Type B pancreatic cell (in vitro differentiated cells): Measurements from ENCODE around the gene ALDH16A1. TPM values are rescaled to one million over a fixed set of nuclear protein-coding genes. Genes with fewer than 3 reads are reported as not detected.

Experiments
- DNase-seq: peaks from one replicate; pipeline ENCODE4 v3.0.0; 2021; ENCODE audit warnings: mixed read lengths; ENCODE audit not compliant: unreplicated experiment; ENCODE audit errors: extremely low spot score
- H3K27ac Mint-ChIP-seq: 2 replicates; pipeline ENCODE4 v1.8.0; 2021; ENCODE audit warnings: mild to moderate bottlenecking, mixed read lengths
- H3K27me3 Mint-ChIP-seq: 2 replicates; pipeline ENCODE4 v1.8.0; 2021; ENCODE audit warnings: mixed read lengths
- H3K36me3 Mint-ChIP-seq: 2 replicates; pipeline ENCODE4 v1.8.0; 2021; ENCODE audit warnings: mixed read lengths
- H3K4me1 Mint-ChIP-seq: one replicate; pipeline ENCODE4 v1.8.0; 2021; ENCODE audit warnings: mixed read lengths; ENCODE audit not compliant: unreplicated experiment
- H3K4me3 Mint-ChIP-seq: 2 replicates; pipeline ENCODE4 v1.8.0; 2021; ENCODE audit warnings: mild to moderate bottlenecking, mixed read lengths
- H3K9me3 Mint-ChIP-seq: 2 replicates; pipeline ENCODE4 v1.8.0; 2021; ENCODE audit warnings: mixed read lengths
- CTCF ChIP-seq: fragments of 200-600 bp; sonication (generic); conservative IDR thresholded peaks from 2 replicates; pipeline ENCODE4 v1.5.0; 2021; ENCODE audit warnings: antibody characterized with exemption, mild to moderate bottlenecking
- total RNA-seq: library from RNA; stranded (reverse); gene quantifications from 2 replicates; pipeline ENCODE4 v1.2.1, GENCODE V29; 2021; ENCODE audit warnings: low replicate concordance

The ALDH16A1 gene
- total RNA-seq, 1 donor from 2014 or later, result 33.7 TPM

DNA sequence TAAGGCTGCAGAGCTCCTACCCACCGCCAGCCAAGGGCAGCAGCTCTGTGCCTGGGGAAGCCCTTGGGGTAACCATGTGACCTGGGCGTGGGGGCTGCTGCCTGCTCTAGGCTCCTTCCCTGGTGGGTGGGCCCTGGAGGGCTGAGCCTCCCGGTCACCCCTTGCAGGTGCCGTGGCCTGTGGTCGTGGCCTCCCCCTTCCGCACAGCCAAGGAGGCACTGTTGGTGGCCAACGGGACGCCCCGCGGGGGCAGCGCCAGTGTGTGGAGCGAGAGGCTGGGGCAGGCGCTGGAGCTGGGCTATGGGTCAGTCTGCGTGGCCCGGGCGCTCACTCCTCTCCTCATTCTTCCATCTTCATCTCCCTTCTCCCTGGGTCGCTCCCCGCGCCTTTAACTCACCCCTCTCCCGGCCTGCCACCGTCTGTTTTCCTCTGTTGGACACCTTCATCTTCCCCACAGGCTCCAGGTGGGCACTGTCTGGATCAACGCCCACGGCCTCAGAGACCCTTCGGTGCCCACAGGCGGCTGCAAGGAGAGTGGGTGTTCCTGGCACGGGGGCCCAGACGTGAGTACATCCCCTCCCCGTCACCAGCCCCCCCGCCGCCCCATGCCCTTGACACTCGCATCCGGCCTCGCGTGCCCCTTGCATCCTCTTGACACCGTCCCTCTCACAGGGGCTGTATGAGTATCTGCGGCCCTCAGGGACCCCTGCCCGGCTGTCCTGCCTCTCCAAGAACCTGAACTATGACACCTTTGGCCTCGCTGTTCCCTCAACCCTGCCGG is 11.1 kb downstream of the ALDH16A1 start:
- H3K9me3 Mint-ChIP-seq, result no peaks in the 10 kb centered on the region
- H3K27me3 Mint-ChIP-seq, result no peaks in the 10 kb centered on the region
- DNase-seq, result no peak
- H3K4me1 Mint-ChIP-seq, result peaks cover 6% of the 10 kb centered on the region
- H3K36me3 Mint-ChIP-seq, result peaks cover 5% of the 10 kb centered on the region
- H3K27ac Mint-ChIP-seq, result no peak overlapping the region
- no peak for TF ChIP-seq CTCF
- no peak overlapping the region for H3K4me3 Mint-ChIP-seq

- H3K36me3 Mint-ChIP-seq, result peaks cover 6% of the 10 kb centered on the region
Measured at GRCh38 chr19:49465371-49465770, 12.3 kb downstream of the ALDH16A1 start.

GRCh38 chr19:49468199-49468598 is 15.2 kb downstream of the ALDH16A1 start:
- Mint-ChIP-seq H3K27me3 (peaks cover 3% of the 10 kb centered on the region), H3K9me3 (no peaks in the 10 kb centered on the region), H3K27ac (no peak overlapping the region), H3K4me1 (peaks cover 7% of the 10 kb centered on the region), H3K36me3 (peaks cover 6% of the 10 kb centered on the region), H3K4me3 (no peak overlapping the region)
- TF ChIP-seq CTCF, result no peak
- DNase-seq, result no peak

More at GRCh38 chr19:49465371-49465770, 12.3 kb downstream of the ALDH16A1 start:
- H3K27ac Mint-ChIP-seq, result no peak overlapping the region
- no peaks in the 10 kb centered on the region for H3K9me3 Mint-ChIP-seq
- no peak for DNase-seq
- peaks cover 7% of the 10 kb centered on the region for H3K4me1 Mint-ChIP-seq
- no peak for TF ChIP-seq CTCF
- H3K4me3 Mint-ChIP-seq, result no peak overlapping the region
- H3K27me3 Mint-ChIP-seq, result no peaks in the 10 kb centered on the region

DNA sequence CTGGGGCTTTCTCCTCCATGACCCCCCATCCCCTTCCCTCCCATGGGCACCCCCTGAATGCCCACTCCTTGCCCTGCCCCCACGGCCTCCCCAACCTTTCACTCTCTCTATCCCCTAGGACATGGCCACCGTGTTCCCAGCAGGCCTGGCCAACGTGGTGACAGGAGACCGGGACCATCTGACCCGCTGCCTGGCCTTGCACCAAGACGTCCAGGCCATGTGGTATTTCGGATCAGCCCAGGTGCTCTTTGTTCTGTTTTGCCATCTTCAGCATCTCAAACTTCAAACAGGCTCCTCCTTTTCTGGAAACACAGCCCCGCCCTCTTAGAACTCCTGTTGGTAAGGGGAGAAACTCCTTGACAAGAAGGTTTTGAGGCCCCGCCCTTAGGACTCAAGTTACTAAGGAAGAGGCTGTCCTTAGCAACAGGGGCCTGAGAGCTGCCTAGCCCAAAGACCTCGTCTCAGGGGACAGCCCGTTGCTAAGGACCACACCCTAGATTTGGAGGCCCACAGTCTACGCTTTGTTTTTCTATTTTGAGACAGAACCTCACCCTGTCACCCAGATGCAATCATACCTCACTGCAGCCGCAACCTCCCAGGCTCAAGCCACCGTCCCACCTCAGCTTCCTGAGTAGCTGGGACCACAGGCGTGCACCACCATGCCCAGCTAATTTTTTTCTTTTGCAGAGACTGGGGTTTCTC is 15.9 kb downstream of the ALDH16A1 start:
- DNase-seq, result no peak
- no peak for TF ChIP-seq CTCF
- Mint-ChIP-seq H3K4me1 (peaks cover 7% of the 10 kb centered on the region), H3K27me3 (peaks cover 3% of the 10 kb centered on the region), H3K9me3 (no peaks in the 10 kb centered on the region), H3K27ac (peak overlapping the region; percentile 97), H3K36me3 (peaks cover 6% of the 10 kb centered on the region), H3K4me3 (peak overlapping the region; percentile 79)

DNA sequence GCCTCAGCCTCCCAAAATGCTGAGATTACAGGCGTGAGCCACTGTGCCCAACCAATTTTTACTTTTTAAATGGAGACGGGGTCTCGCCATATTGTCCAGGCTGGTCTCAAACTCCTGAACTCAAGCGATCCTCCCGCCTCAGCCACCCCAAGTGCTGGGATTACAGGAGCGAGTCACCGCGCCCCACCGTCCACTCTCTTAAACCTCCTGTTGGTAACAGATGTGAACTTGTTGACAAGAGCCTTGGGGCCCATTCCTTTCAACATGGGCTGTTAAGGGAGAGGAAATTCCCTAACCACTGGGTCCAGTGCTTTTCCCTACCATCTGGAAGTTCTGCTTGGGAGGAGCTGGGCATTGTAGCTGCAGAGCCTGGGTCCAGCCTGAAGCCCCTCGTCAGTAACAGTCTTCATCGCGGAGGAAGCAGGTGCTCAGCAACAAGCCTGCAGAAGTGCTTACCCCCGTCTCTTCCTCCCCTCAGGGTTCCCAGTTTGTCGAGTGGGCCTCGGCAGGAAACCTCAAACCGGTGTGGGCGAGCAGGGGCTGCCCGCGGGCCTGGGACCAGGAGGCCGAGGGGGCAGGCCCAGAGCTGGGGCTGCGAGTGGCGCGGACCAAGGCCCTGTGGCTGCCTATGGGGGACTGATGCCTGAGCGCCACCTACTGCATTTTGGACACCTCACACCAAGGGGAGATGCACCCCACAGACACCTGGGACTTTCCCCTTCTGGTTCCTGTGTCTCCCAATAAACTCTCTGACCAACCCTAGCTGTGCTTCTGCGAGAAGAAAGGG is 17.0 kb downstream of the ALDH16A1 start:
- H3K9me3 Mint-ChIP-seq, result no peaks in the 10 kb centered on the region
- peaks cover 9% of the 10 kb centered on the region for H3K27me3 Mint-ChIP-seq
- H3K27ac Mint-ChIP-seq, result no peak overlapping the region
- H3K36me3 Mint-ChIP-seq, result peaks cover 6% of the 10 kb centered on the region
- peaks cover 7% of the 10 kb centered on the region for H3K4me1 Mint-ChIP-seq
- no peak overlapping the region for H3K4me3 Mint-ChIP-seq
- no peak for TF ChIP-seq CTCF
- no peak for DNase-seq
